ENCODE results near the gene NELL2.

- no peak for TF ChIP-seq POLR2AphosphoS5 (IDR thresholded peaks at IDR 0.05; ENCODE audit: low read depth, low read length)
- TF ChIP-seq EZH2phosphoT487 (IDR thresholded peaks at IDR 0.05; ENCODE audit: borderline replicate concordance, low read depth) = no peak
- TF ChIP-seq CTCF (IDR thresholded peaks at IDR 0.05) = no peak
- no peak for TF ChIP-seq IRF3 (IDR thresholded peaks at IDR 0.05; ENCODE audit: low read depth, low read length)
- TF ChIP-seq REST (IDR thresholded peaks at IDR 0.05; ENCODE audit: low read depth, low read length) = no peak
- TF ChIP-seq SMC3 (IDR thresholded peaks at IDR 0.05; ENCODE audit: low read depth, low read length) = no peak
- no peak for TF ChIP-seq YY1 (IDR thresholded peaks at IDR 0.05; ENCODE audit: low read depth)
- no peak for TF ChIP-seq TAF1 (IDR thresholded peaks at IDR 0.05; ENCODE audit: borderline replicate concordance, low read depth, low read length)
- TF ChIP-seq ZBTB33 (IDR thresholded peaks at IDR 0.05; ENCODE audit: borderline replicate concordance, low read depth) = no peak
- TF ChIP-seq RAD21 (IDR thresholded peaks at IDR 0.05; ENCODE audit: low read length) = no peak
- TF ChIP-seq EP300 (IDR thresholded peaks at IDR 0.05; ENCODE audit: borderline replicate concordance in 1 of 2, low read depth in 1 of 2, low read length in 1 of 2) = no peak
Measured at GRCh38 chr12:44694017-44694416, 182.1 kb downstream of the NELL2 start.

Data from SK-N-SH (cell line).